ENCODE data around the gene LRRC32. TPM values are rescaled to one million over a fixed set of nuclear protein-coding genes. Genes with fewer than 3 reads are reported as not detected.

Gene LRRC32
- total and polyA plus RNA-seq, 12 donors: 20.9 to 389 (median 92.6) TPM

DNA sequence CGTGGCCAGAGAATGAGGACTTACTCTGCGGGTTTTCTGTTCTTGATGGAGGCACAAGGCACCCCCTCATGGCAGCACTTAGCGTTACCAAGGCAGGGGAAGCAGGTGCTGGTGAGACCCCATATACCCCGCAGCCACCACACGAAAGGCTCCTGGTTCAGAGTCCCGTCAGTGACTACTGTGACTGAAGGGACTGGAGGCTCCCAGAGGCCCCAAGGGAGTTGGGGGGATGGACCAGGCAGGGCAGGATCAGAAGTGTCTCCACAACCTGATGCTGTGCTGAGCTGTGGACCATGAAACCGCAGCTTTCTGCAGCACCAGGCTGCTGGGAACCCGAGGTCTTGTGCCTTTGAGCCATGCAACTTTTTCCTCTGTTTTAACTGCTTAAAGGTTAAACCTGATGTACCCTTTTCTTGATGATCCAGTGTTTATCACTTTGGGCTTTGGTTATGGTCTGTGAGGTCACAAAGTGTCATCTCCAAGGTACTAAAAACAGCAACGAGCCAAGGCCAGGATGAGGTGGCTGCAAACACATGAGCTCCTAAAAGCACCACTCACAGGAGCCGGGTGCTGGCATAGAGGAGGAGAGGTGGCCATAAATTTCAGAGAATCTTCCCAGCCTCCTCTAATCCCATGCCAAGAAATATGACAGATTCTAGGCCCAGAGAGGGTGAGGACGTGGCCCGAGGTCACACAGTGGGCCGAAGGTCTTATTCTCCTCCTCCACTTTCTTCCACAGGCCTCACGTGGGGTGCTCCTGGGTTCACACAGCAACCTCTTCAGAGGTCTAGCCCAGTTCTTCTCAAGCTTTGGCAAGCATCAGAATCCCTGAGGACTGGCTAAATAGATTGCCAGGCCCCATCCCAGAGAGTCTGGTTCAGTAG is 4.2 kb upstream of the LRRC32 start:
- peaks cover 4% of the 10 kb centered on the region for H3K27me3 ChIP-seq
- H3K9me3 ChIP-seq (replicated peaks in 1 of 3): no peaks in the 10 kb centered on the region
- 60 to 65% (median 63%) methylated on average over 7 to 14 of the region's 14 CpGs for WGBS, 4 donors
- peak in 3 of 7 donors; percentile 34 to 75 (median 65) for DNase-seq
- peak overlapping the region in 1 of 5 donors; percentile 57 for H3K27ac ChIP-seq
- H3K4me3 ChIP-seq: no peak overlapping the region
- intact Hi-C loops (cut with DNase I): loop anchor here in 1 of 2 donors (5.0 kb wide), 1 partner anchor 77 kb away; no protein-coding TSS in a partner anchor
- TF ChIP-seq POLR2A (IDR thresholded peaks at IDR 0.05): no peak
- TF ChIP-seq, protein P1, sequence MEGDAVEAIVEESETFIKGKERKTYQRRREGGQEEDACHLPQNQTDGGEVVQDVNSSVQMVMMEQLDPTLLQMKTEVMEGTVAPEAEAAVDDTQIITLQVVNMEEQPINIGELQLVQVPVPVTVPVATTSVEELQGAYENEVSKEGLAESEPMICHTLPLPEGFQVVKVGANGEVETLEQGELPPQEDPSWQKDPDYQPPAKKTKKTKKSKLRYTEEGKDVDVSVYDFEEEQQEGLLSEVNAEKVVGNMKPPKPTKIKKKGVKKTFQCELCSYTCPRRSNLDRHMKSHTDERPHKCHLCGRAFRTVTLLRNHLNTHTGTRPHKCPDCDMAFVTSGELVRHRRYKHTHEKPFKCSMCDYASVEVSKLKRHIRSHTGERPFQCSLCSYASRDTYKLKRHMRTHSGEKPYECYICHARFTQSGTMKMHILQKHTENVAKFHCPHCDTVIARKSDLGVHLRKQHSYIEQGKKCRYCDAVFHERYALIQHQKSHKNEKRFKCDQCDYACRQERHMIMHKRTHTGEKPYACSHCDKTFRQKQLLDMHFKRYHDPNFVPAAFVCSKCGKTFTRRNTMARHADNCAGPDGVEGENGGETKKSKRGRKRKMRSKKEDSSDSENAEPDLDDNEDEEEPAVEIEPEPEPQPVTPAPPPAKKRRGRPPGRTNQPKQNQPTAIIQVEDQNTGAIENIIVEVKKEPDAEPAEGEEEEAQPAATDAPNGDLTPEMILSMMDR (IDR thresholded peaks at IDR 0.05): no peak
- H3K36me3 ChIP-seq (replicated peaks in 1 of 2): no peaks in the 10 kb centered on the region
- H3K4me1 ChIP-seq (replicated peaks in 1 of 2): peaks cover 0 to 45% of the 10 kb centered on the region in 2 donors

DNA sequence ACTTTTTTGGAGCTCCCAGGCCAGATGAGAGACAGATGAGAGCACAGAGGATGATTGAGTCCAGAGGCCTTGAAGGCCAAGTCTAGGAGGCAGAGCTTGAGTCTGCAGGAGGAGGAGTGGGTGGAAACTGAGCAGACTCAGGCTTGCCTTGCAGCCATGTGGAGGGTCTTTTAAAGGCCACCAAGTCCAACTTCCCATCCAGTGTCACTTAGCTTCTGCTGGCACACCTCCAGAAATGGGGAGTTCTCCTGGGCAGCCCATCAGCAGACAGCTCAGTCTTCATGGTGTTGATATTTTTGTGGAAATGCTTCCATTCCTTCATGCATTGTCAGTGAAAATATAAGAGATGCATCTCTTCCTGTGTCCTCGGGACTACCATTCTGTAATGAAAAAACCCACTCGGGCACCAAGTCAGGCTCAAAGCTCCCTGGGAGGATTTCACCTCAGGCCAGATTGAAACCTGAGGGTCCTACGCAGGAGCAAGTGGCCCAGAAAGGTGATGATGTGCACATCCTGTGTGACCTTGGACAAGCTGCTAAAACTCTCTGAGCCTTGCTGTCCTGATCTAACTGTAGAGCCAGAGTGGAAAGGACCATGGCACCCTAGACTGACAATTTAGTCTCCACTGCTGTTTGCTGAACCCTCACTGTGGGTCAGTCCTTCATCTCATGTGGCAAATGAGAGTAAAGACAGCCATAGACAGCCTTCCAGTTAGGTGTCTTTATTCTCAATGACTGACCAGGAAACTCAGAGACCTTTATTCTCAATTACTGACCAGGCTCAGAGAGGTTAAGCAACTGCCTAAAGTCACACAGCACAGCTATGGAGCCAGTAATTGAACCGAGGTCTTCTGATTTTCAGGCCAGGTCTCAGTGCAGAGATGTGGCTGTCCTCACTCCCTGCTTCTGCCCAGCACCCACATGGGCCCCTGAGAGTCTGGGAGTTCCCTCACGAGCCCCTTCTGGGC is 2.9 kb upstream of the LRRC32 start:
- intact Hi-C loops (cut with DNase I): no loop called here

DNA sequence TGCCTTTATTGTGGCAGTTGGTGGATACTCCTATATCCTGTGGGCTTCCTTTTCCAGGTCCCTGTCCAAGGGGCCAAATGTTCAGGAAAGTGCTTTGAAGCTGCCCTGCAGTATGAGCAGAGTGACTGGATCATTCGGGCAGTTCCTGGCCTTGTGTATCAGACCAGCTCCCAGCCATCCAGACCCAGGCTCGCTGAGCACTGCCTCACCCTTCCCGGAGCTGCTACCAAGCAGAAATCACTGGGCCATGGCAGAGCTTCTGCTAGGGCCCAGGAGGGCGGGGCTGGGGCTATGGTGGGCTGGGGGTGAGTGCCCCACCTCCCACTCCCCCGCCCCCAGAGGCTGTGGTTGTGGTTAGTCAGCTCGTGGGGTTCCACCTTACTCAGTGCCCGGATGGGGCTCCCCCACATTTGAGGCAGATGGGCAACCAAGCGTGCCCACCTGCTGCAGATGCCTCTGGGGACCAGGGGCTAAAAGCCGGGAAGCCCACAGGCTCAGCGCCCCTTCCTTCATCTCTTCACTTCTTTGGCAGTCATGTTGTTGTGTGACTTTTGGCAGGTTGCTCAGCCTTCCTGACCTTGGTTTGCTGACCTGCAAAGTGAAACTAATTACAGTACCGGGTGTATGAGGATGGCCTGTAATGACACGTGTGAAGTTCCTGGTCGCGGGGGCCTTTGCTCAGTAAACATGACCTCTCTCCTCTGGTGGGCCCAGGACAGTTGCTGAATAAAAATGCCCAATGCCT is 2.1 kb upstream of the LRRC32 start:
- Histone ChIP-seq H3K27me3 (peaks cover 4% of the 10 kb centered on the region), H3K4me3 (no peak overlapping the region), H3K27ac (peak overlapping the region in 2 of 5 donors; percentile 38 to 90), H3K9me3 (replicated peaks in 1 of 3) (no peaks in the 10 kb centered on the region), H3K36me3 (replicated peaks in 1 of 2) (no peaks in the 10 kb centered on the region), H3K4me1 (replicated peaks in 1 of 2) (peaks cover 0 to 45% of the 10 kb centered on the region in 2 donors)
- 58 to 69% (median 64%) methylated on average over 8 to 14 of the region's 14 CpGs for WGBS, 4 donors
- intact Hi-C loops (cut with DNase I): no loop called here
- peak in 1 of 7 donors; percentile 48 for DNase-seq
- TF ChIP-seq, protein P1 (IDR thresholded peaks at IDR 0.05): no peak
- no peak for TF ChIP-seq POLR2A (IDR thresholded peaks at IDR 0.05)

More for the DNA sequence above, 2.9 kb upstream of the LRRC32 start:
- no peak overlapping the region for H3K4me3 ChIP-seq
- peak overlapping the region in 2 of 5 donors; percentile 38 to 90 for H3K27ac ChIP-seq
- TF ChIP-seq POLR2A (IDR thresholded peaks at IDR 0.05): no peak
- peaks cover 0 to 45% of the 10 kb centered on the region in 2 donors for H3K4me1 ChIP-seq (replicated peaks in 1 of 2)
- no peaks in the 10 kb centered on the region for H3K9me3 ChIP-seq (replicated peaks in 1 of 3)
- no peak for DNase-seq
- WGBS, 4 donors: 62 to 92% (median 82%) methylated on average over 3 to 5 of the region's 5 CpGs
- peaks cover 4% of the 10 kb centered on the region for H3K27me3 ChIP-seq
- no peaks in the 10 kb centered on the region for H3K36me3 ChIP-seq (replicated peaks in 1 of 2)

DNA sequence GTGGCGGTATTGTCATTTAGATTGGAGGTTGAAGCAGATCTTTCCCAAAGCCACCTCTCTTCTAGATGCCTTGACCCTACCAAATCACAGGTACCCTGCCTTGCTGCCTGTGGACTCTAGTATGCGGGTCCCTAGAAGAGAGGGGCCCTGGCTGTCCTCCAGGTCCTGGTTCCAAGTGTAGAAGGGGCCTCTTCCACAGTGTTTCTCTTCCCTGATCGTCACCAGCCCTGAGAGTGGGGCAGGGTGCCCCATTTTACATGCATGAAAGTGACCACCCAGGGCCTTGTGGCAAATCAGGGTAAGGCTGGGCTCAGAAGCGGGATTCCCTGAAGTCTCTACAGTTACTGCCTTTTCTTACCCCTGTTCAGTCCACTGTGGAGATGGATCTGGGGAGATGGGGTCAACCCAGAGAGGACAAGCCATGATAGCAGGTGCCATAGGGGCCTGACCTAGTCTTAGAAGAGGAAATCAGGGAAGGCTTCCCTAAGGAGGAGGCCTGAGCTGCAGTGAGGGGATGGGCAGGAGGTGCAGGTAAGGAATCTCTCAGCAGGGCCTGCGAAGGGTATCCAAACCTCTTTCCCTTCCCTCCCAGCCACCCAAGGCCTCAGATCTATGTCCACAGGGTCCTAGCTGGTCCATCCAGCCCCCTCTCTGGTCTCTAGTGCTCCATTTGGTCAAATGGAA is 1.2 kb upstream of the LRRC32 start:
- no peaks in the 10 kb centered on the region for H3K36me3 ChIP-seq (replicated peaks in 1 of 2)
- H3K27ac ChIP-seq: peak overlapping the region in 2 of 5 donors; percentile 38 to 90
- no peaks in the 10 kb centered on the region for H3K9me3 ChIP-seq (replicated peaks in 1 of 3)
- peaks cover 4% of the 10 kb centered on the region for H3K27me3 ChIP-seq
- peaks cover 0 to 45% of the 10 kb centered on the region in 2 donors for H3K4me1 ChIP-seq (replicated peaks in 1 of 2)
- DNase-seq: no peak
- no peak overlapping the region for H3K4me3 ChIP-seq
- 90 to 94% (median 92%) methylated on average over 5 of the region's 5 CpGs for WGBS, 4 donors
- no peak for TF ChIP-seq POLR2A (IDR thresholded peaks at IDR 0.05)
- TF ChIP-seq, protein P1 (IDR thresholded peaks at IDR 0.05): no peak
- intact Hi-C loops (cut with DNase I): no loop called here

Measured in adrenal gland (tissue), 12 donors.